ENCODE measurements around the gene TREX2.
A peak's percentile ranks its signal among the peaks of the same experiment; 100 is the strongest.

The TREX2 gene

DNA sequence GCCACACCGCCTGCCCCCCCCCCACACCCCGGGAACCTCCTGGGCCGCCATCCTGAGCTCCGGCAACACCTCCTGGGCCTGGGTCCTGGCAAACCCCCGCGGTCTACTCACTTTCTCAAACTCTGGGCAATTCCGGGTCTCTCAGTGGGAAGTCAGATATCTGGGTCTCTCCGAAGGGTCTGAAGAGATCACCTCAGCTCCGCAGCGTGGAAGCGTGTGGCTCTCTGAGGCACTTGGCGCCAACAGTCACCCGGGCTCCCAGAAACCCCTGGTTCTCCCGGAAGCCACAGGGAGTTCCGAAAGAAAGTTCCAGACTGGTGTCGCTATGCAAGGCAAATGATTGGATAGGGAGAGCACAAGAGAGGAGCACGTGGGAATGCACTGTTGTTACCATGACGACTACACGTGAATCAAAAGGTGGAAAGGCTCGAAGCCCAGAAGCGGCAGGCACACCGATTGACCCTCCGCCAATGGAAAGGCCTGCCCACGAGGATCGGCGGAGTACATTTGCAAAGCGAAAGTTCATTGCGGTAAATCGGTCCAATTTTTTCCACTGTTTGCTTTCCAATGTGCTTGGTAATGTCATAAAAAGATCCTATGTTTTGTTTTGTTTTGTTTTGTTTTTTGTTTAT lies 44.6 kb downstream of the TREX2 start, which contains the start of gene PNMA6E:
Gene PNMA6E, minus strand, starts transcription at position 218 of the 632 bp plus-strand sequence. CDS start 2,501 bp downstream, outside the sequence.
- Histone ChIP-seq H3K36me3 (ENCODE audit: control insufficient read depth, insufficient read depth, low read length) (no peaks in the 10 kb centered on the region), H3K27me3 (replicated peaks; ENCODE audit: control insufficient read depth, insufficient read depth, low read length) (no peaks in the 10 kb centered on the region), H3K4me3 (replicated peaks; ENCODE audit: low read depth, low read length) (no peak within 1 kb of the TSS)
- TF ChIP-seq, protein P1, sequence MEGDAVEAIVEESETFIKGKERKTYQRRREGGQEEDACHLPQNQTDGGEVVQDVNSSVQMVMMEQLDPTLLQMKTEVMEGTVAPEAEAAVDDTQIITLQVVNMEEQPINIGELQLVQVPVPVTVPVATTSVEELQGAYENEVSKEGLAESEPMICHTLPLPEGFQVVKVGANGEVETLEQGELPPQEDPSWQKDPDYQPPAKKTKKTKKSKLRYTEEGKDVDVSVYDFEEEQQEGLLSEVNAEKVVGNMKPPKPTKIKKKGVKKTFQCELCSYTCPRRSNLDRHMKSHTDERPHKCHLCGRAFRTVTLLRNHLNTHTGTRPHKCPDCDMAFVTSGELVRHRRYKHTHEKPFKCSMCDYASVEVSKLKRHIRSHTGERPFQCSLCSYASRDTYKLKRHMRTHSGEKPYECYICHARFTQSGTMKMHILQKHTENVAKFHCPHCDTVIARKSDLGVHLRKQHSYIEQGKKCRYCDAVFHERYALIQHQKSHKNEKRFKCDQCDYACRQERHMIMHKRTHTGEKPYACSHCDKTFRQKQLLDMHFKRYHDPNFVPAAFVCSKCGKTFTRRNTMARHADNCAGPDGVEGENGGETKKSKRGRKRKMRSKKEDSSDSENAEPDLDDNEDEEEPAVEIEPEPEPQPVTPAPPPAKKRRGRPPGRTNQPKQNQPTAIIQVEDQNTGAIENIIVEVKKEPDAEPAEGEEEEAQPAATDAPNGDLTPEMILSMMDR (IDR thresholded peaks at IDR 0.05; ENCODE audit: insufficient read depth, low read length, poor library complexity, severe bottlenecking): no peak
- no peak for DNase-seq (ENCODE audit: extremely low read depth, insufficient read length)

DNA sequence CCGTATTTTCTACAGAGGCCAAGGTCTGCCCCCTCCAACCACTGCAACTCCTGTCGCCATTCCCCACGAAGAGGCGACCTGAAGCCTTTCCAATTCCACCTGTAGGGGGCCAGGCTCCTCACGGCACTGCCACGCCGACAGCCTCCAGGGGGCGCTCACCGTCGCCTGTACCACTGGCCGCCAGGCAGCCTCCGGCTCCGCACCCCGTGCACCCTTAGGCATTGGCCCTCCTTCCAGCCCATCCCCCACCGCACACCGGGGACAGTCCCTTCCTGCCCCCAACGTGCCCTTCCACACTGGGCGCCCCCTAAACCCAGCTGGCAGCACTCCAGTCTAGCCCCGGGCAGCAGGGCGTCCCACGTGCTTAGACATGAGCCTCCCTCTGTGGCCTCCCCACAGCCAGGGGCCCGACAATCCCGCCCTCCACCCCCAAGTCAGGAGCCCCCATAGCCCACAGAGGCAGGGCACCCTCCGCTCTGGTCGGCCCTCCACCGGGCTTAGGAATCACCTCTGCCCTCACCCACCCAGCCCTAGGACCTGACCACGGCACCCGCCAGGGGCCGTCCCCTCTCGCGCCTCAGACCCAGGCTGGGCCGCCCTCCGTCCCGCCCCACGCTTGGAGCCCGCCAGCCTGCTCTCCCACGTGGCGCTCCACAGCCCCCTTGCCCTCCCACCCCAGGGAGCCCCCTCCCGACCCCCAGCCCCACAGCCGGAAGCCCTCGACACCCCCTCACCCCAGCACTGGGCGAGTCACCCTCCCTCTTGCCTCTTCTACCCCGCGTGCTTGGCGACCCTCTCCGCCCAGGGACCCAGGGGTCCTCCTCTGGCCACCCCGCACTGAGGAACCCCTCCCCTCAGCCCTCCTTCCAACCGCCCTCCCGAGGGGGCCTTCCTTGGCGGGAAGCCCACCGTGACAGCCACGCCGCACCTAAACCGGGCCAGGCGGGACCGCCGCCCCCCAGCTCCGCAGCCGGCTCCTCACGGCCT lies 45.4 kb downstream of the TREX2 start:
- no peak overlapping the region for H3K4me3 ChIP-seq (replicated peaks; ENCODE audit: low read depth, low read length)
- TF ChIP-seq, protein P1 (IDR thresholded peaks at IDR 0.05; ENCODE audit: insufficient read depth, low read length, poor library complexity, severe bottlenecking): peak; percentile 97
- H3K27me3 ChIP-seq (replicated peaks; ENCODE audit: control insufficient read depth, insufficient read depth, low read length): no peaks in the 10 kb centered on the region
- peak; percentile 66 for DNase-seq (ENCODE audit: extremely low read depth, insufficient read length)
- no peaks in the 10 kb centered on the region for H3K36me3 ChIP-seq (ENCODE audit: control insufficient read depth, insufficient read depth, low read length)

DNA sequence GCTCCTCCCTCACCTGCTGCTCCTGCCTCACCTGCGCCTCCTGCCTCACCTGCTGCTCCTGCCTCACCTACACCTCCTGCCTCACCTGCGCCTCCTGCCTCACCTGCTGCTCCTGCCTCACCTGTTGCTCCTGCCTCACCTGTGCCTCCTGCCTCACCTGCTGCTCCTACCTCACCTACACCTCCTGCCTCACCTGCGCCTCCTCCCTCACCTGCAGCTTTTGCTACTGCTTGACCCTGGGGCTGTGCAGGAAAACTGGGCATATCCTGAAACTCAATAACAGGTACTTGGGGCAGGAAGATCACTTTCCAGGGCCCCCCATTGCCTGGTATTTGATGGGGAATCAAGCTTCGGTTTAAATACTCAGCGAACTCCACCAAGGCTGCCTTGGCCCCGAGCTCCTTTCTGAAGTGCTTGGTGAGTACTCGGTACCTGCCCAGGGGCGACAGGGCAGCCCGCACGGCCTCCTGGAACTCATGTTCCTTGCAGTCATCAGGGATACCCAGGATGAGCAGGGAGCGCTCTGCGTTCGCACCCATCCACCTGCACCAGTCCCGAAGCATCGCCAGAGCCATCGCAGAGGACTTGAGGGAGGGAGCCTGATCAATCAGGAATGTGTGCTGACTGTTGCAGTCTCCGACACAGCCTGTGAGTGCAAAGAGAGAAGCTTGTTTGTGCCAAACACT lies 47.4 kb downstream of the TREX2 start:
- TF ChIP-seq, protein P1 (IDR thresholded peaks at IDR 0.05; ENCODE audit: insufficient read depth, low read length, poor library complexity, severe bottlenecking): no peak
- H3K36me3 ChIP-seq (ENCODE audit: control insufficient read depth, insufficient read depth, low read length): no peaks in the 10 kb centered on the region
- no peak for DNase-seq (ENCODE audit: extremely low read depth, insufficient read length)
- H3K4me3 ChIP-seq (replicated peaks; ENCODE audit: low read depth, low read length): no peak overlapping the region
- H3K27me3 ChIP-seq (replicated peaks; ENCODE audit: control insufficient read depth, insufficient read depth, low read length): no peaks in the 10 kb centered on the region

DNA sequence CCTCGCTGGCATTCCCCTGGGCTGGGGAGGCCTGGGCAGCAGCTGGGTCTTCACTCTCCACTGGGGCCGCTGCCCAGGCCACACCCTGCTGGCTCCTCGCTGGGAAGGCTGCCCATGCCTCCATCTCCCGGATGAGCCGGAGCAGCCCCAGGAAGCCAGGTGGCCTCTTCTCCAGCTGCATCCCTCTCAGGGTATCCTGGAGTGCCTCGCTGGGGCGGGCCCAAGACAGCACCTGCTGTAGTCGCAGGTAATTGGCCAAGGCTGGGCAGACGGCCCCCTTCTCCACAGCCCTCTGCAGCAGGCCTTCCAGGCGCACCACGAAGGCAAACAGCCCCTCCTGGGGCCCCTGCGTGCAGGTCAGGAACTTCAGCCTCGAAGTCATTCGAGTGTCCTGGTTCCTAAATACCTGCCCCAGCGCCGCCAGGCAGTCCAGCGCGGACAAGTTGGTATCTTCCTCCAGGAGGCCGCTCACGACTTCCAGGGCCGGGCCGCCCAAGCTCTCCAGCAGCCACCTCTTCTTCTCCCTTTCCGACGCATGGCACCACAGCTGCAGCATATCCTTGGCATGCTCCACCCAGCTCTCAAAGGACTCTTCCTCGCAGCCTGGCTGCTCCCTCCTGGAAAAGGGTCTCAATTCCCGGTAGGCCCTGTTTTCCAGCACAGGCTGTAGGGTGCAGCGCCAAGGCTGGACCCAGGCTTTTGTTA lies 48.4 kb downstream of the TREX2 start:
- Histone ChIP-seq H3K36me3 (ENCODE audit: control insufficient read depth, insufficient read depth, low read length) (no peaks in the 10 kb centered on the region), H3K4me3 (replicated peaks; ENCODE audit: low read depth, low read length) (no peak overlapping the region), H3K27me3 (replicated peaks; ENCODE audit: control insufficient read depth, insufficient read depth, low read length) (no peaks in the 10 kb centered on the region)
- TF ChIP-seq, protein P1 (IDR thresholded peaks at IDR 0.05; ENCODE audit: insufficient read depth, low read length, poor library complexity, severe bottlenecking): no peak
- DNase-seq (ENCODE audit: extremely low read depth, insufficient read length): no peak

All from GM06990 (cell line).